Femur (tissue), 1 donor: ENCODE measurements around the gene SLC36A3.
"Not testable (repeated sequence)": the region's sequence is repeated elsewhere in the genome, so short reads cannot be mapped to it uniquely, and the experiment has no call there.

Experiments used
- DNase-seq: peaks from one replicate; pipeline ENCODE4 v3.0.0-alpha.2; 2017

SLC36A3 gene

DNA sequence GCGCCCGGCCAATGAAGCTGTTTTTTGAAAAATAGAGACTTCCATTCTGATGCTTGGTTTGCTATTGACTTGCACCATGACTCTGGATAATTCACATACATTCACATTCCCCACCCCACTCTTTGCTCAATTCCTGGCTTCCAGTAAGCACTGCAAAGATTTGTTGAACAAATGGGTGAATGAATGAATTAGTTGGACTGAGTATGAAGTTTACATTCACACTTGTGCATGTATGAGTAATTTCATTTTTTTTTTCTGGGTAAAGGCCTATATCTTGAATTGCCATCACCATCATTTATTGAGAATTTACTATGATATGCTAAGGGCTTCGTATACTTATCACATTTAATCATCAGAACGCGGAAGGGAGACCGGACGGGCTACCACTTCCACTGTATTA lies 65.9 kb downstream of the SLC36A3 start:
- DNase-seq, result no peak

DNA sequence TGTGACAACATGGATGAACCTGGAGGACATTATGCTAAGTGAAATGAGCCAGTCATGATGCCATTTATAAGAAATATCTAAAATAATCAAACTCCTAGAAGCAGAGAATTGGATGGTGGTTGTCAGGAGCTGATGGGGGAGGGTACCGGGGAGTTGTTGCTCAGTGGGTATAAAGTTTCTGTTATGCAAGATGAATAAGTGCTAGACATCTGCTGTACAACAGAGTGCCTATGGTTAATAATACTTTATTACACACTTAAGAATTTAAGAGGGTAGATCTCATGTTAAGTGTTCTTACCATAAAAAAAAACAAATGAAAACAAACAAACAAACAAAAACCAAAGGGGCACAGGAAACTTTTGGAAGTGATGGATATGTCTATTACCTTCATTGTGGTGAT lies 66.7 kb downstream of the SLC36A3 start:
- no peak for DNase-seq

GRCh38 chr5:151235239-151235571 lies 68.4 kb downstream of the SLC36A3 start:
- not testable (repeated sequence) for DNase-seq

DNA sequence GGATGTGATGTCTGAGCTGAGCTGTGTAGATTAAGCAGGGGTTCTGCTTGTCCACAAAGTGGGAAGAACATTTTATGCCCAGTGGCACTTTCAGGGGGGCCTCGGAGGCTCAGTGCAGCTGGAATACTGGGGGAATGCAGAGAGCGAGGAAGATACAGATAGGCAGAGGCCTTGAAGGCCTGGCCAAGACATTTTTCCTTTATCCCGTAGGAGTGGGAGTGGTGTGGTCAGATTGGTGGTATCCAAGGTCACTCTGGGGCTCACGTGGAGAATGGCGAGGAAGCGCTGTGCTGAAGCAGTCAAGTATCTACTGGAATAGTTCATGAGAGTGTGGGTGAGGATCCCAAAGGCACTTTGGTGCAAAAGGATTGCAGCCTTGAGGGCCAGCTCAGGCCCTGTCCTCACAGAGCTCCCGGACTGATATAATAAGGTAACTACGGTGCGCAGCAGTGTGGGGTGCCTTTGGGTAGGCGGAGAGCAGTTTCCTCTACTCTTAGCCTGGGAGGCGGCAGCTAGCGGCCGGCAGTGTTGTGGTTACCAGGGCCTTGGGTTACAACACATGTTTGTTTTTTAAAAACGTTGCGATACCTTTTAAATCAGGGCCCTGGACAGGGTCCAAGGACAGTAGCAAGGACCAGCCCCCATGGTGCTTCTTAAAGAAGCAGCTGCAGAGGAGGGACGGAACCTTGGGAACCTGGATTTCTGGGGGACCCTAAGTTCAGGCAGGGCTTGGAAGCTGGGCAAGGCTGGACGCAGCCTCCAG lies 68.9 kb downstream of the SLC36A3 start:
- DNase-seq, result peak; percentile 71

- no peak for DNase-seq
Observed at GRCh38 chr5:151233616-151234085, 69.9 kb downstream of the SLC36A3 start.

DNA sequence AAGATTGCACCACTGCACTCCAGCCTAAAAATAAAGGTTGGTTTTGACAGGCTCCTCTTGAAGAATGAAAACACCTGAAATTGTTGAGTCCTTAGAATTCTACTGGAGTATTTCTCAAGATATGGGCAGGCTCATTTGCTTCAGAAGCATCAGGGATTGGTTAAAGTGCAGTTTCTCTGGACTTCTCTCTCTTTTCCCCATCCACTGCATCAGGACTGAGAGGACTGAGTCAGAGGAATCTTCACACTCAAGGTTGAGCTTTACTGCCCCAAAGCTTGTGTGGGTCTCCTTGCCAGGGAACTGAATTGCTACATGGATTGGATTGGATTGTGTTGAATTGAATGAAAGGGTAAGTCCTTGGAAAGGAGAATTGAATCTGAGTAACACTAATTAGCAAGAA lies 72.2 kb downstream of the SLC36A3 start:
- DNase-seq, result no peak

GRCh38 chr5:151230048-151230680 lies 73.4 kb downstream of the SLC36A3 start:
- DNase-seq, result no peak

DNA sequence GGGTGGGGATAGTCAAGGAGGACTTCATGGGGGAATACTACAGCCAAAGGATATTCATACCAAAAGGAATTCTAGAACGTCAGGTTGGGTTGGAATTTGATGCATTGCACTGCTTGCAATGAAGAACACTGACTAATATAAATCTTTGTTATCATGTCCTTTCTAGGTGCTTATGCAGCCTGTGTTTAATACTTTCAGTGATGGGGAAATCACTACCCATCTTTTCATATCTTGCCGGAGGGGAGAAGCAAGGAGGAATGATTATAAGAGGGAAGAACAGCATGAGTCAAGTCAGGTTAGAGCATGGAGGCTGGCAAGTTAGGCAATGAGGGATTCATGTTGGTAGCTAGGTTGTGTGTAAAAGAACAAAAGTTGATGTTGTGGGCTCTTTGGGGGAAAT lies 74.6 kb downstream of the SLC36A3 start:
- no peak for DNase-seq

DNA sequence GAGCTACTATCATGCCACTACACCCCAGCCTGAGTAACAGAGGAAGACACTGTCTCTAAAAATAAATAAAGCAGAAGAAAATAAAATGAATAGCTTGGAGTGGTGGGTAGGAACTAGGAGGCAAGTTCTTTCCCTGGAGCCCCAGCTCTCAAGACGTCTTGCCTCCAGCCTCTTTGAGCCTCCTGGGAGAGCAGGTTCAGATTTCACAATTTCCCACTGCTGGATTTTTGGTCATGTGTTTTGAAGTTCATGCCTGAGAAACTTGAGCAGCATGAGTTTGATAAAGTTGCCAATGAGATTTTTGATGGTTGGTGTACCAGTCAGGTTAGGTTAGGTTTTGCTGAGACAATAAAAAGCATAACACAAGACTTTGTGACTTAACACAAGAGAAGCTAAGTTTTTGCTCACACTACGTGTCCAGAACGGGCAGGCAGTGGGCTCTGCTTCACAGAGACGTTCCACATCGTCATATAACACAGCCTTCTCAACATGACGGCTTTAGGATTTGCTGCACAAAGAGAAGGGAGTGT lies 75.6 kb downstream of the SLC36A3 start:
- no peak for DNase-seq
